Nephron progenitor cell (in vitro differentiated cells): ENCODE measurements around the gene CDKL4.

Source experiments
- DNase-seq: peaks from one replicate; pipeline ENCODE4 v3.0.0; 2021
- H3K27ac Mint-ChIP-seq: 2 replicates; pipeline ENCODE4 v1.8.0; 2021; ENCODE audit warnings: mild to moderate bottlenecking, moderate library complexity, mixed read lengths
- H3K27me3 Mint-ChIP-seq: 2 replicates; pipeline ENCODE4 v1.8.0; 2021; ENCODE audit warnings: mild to moderate bottlenecking, low read depth, mixed read lengths; ENCODE audit not compliant: poor library complexity
- H3K36me3 Mint-ChIP-seq: 2 replicates; pipeline ENCODE4 v1.8.0; 2021; ENCODE audit warnings: low read depth, mixed read lengths
- H3K4me1 Mint-ChIP-seq: 2 replicates; pipeline ENCODE4 v1.8.0; 2021; ENCODE audit warnings: mixed read lengths
- H3K4me3 Mint-ChIP-seq: 2 replicates; pipeline ENCODE4 v1.8.0; 2021; ENCODE audit warnings: mild to moderate bottlenecking, moderate library complexity, mixed read lengths
- H3K9me3 Mint-ChIP-seq: 2 replicates; pipeline ENCODE4 v1.8.0; 2021; ENCODE audit warnings: mild to moderate bottlenecking, moderate library complexity, mixed read lengths
- TF ChIP-seq, protein P1 (sequence below): fragments of 200-600 bp; sonication (generic); IDR thresholded peaks from 2 replicates; pipeline ENCODE4 v1.5.0; 2021; ENCODE audit warnings: antibody characterized with exemption

The CDKL4 gene

DNA sequence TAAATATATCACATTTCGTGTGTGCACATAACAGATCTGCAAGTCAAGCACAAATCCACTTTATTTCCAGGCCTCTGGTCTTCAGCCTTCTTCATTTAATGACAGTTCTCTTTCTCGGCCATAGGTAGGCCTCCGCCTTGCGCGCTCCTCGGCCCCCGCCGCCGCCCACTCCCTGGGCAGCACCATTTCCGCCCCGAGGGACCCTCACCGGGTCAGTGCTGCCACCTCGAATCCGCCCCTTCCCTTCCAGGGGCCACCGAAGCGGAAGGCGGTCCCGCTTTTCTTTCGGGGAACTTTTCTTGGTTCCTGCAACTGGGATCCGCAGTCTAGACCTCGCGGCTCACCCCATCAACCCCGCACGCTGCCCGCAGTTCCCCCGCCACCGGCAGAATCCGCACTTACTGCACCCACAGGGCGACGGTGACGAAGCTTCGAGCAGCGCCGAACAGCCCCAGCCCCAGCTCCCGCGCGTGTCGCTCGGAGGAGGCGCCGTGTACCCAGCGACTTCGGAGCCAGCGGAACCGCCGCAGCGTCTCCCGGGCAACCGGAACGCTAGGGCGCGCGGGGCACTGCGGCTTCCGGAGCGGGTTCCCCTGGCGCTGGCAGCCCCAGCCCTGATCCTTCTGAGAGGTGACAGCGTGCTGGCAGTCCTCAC, at the start of gene CDKL4:
TSS of gene CDKL4 (minus strand) at position 502 of the 655 bp plus-strand sequence.
- peaks cover 11% of the 10 kb centered on the region for H3K36me3 Mint-ChIP-seq
- TF ChIP-seq, protein P1, sequence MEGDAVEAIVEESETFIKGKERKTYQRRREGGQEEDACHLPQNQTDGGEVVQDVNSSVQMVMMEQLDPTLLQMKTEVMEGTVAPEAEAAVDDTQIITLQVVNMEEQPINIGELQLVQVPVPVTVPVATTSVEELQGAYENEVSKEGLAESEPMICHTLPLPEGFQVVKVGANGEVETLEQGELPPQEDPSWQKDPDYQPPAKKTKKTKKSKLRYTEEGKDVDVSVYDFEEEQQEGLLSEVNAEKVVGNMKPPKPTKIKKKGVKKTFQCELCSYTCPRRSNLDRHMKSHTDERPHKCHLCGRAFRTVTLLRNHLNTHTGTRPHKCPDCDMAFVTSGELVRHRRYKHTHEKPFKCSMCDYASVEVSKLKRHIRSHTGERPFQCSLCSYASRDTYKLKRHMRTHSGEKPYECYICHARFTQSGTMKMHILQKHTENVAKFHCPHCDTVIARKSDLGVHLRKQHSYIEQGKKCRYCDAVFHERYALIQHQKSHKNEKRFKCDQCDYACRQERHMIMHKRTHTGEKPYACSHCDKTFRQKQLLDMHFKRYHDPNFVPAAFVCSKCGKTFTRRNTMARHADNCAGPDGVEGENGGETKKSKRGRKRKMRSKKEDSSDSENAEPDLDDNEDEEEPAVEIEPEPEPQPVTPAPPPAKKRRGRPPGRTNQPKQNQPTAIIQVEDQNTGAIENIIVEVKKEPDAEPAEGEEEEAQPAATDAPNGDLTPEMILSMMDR, result no peak
- peaks cover 12% of the 10 kb centered on the region for H3K9me3 Mint-ChIP-seq
- DNase-seq, result no peak
- no peaks in the 10 kb centered on the region for H3K27me3 Mint-ChIP-seq
- peak within 1 kb of the TSS; percentile 65 for H3K27ac Mint-ChIP-seq
- no peaks in the 10 kb centered on the region for H3K4me1 Mint-ChIP-seq
- no peak within 1 kb of the TSS for H3K4me3 Mint-ChIP-seq

DNA sequence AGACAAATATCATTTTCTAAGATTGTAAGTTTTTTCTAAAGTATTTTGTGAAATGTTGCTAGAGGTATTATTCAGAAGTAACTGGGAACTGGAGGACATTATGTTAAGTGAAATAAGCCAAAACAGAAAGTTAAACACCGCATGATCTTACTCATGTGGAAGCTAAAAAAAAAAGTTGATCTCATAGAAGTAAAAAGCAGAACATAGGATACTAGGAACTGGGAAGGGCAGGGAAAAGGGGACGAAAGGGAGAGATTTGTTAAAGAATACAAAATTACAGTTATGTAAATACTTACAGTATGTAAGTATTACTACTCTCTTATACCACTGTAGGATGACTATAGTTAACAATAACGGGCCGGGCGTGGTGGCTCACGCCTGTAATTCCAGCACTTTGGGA, 46.7 kb upstream of the CDKL4 start:
- TF ChIP-seq, protein P1, result no peak
- Mint-ChIP-seq H3K27ac (peak overlapping the region; percentile 31), H3K27me3 (no peaks in the 10 kb centered on the region)

DNA sequence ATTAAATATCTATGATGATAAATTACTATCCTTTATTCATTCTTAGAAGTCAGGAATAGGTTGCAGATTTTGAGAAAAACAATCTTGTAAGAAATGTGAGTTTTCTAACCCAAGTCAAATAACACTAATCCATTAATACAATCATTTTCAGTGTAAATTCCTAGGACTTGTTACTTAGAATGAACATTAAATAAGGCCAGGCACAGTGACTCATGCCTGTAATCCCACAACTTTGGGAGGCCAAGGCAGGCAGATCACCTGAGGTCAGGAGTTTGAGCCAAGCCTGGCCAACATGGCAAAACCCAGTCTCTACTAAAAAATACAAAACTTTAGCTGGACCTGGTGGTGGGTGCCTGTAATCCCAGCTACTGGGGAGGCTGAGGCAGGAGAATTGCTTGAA, 45.8 kb upstream of the CDKL4 start:
- no peak overlapping the region for H3K4me3 Mint-ChIP-seq
- TF ChIP-seq, protein P1, result no peak
- H3K9me3 Mint-ChIP-seq, result no peaks in the 10 kb centered on the region
- DNase-seq, result no peak
- peaks cover 43% of the 10 kb centered on the region for H3K36me3 Mint-ChIP-seq
- H3K27ac Mint-ChIP-seq, result no peak overlapping the region
- H3K4me1 Mint-ChIP-seq, result no peaks in the 10 kb centered on the region
- no peaks in the 10 kb centered on the region for H3K27me3 Mint-ChIP-seq

More for the DNA sequence above, 46.7 kb upstream of the CDKL4 start:
- no peak for DNase-seq
- peaks cover 43% of the 10 kb centered on the region for H3K36me3 Mint-ChIP-seq
- H3K4me3 Mint-ChIP-seq, result no peak overlapping the region
- H3K9me3 Mint-ChIP-seq, result no peaks in the 10 kb centered on the region
- H3K4me1 Mint-ChIP-seq, result no peaks in the 10 kb centered on the region

DNA sequence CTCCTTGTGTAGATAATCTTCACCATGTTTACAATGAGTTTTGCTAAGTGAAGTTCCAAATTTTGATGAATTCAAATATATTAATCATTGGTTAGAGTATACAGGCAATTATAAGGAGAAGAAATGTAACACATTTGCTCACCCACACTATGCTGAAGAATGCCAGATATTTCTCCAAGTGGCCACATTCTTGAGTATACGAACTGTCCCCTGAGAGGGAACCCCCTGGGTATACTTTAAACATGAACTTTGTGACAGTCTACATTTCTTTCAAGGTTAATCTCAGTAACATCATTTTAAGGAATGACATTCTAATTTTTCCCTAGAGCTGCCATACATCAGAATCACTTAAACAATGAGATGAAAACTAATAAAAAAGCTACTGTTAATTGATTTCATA, 39.8 kb upstream of the CDKL4 start:
- H3K36me3 Mint-ChIP-seq, result peaks cover 34% of the 10 kb centered on the region
- DNase-seq, result no peak
- H3K9me3 Mint-ChIP-seq, result no peaks in the 10 kb centered on the region
- H3K27me3 Mint-ChIP-seq, result no peaks in the 10 kb centered on the region
- H3K27ac Mint-ChIP-seq, result no peak overlapping the region
- H3K4me3 Mint-ChIP-seq, result no peak overlapping the region
- H3K4me1 Mint-ChIP-seq, result no peaks in the 10 kb centered on the region
- TF ChIP-seq, protein P1, result no peak

DNA sequence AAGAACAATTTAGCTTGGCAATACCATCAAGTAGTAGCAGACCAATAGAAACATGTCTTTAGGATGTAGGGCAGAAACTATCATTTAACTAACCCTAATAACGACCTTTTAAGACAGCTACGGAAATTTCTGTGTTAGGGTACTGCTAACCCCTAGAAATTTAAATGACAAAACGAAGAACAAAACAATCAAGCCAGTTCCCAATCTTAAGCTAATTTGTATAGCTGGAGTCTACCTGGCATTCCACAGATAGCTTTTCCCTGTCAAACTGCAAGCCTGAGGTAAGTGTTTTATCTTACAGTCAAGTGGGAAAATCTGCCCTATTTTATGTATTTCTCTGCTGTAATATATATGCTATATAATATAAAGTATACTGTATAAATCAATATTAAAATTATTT, 37.6 kb upstream of the CDKL4 start:
- no peak for DNase-seq
- Mint-ChIP-seq H3K4me3 (no peak overlapping the region), H3K4me1 (no peaks in the 10 kb centered on the region), H3K9me3 (no peaks in the 10 kb centered on the region), H3K27ac (no peak overlapping the region), H3K36me3 (peaks cover 42% of the 10 kb centered on the region), H3K27me3 (no peaks in the 10 kb centered on the region)
- TF ChIP-seq, protein P1, result no peak

DNA sequence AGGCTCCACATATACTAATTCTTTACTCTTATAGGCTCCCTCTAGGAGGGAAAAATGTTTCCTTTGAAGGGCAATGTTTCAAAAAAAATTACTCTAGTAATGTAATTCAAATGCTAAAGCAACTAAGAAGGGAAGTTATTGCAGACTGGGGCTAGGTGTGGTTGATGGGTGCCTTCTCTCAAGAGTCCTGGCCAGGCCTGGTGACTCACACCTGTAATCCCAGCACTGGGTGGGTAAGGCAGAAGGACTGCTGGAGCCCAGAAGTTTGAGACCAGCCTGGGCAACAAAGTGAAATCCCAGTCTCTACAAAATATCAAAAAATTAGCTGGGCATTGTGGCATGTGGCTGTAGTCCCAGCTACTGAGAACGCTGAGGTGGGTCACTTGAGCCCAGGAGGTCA, 31.2 kb upstream of the CDKL4 start:
- Mint-ChIP-seq H3K9me3 (no peaks in the 10 kb centered on the region), H3K36me3 (peaks cover 66% of the 10 kb centered on the region), H3K4me1 (no peaks in the 10 kb centered on the region), H3K4me3 (no peak overlapping the region), H3K27ac (no peak overlapping the region), H3K27me3 (no peaks in the 10 kb centered on the region)
- DNase-seq, result no peak
- TF ChIP-seq, protein P1, result no peak
